ENCODE measurements around the gene ABI1. TPM values are rescaled to one million over a fixed set of nuclear protein-coding genes. Genes with fewer than 3 reads are reported as not detected.

Gene ABI1
- total and polyA plus RNA-seq, 7 donors, result 13.9 to 33.8 (median 29.7) TPM

GRCh38 chr10:26841733-26842317 lies 18.9 kb downstream of the ABI1 start:
- no peaks in the 10 kb centered on the region for H3K27me3 ChIP-seq (ENCODE audit: insufficient read depth in 3 of 3, low read length in 2 of 3)
- no peak for ATAC-seq
- intact Hi-C loops (cut with DNase I), result no loop called here
- 65 to 99% (median 91%) methylated on average over 3 of the region's 3 CpGs for WGBS, 3 donors
- no peaks in the 10 kb centered on the region for H3K9me3 ChIP-seq
- no peaks in the 10 kb centered on the region for H3K36me3 ChIP-seq (ENCODE audit: insufficient read depth in 1 of 2, low read depth in 1 of 2)
- H3K27ac ChIP-seq, result no peak overlapping the region
- H3K4me1 ChIP-seq, result peaks cover 31% of the 10 kb centered on the region
- TF ChIP-seq, protein P1, sequence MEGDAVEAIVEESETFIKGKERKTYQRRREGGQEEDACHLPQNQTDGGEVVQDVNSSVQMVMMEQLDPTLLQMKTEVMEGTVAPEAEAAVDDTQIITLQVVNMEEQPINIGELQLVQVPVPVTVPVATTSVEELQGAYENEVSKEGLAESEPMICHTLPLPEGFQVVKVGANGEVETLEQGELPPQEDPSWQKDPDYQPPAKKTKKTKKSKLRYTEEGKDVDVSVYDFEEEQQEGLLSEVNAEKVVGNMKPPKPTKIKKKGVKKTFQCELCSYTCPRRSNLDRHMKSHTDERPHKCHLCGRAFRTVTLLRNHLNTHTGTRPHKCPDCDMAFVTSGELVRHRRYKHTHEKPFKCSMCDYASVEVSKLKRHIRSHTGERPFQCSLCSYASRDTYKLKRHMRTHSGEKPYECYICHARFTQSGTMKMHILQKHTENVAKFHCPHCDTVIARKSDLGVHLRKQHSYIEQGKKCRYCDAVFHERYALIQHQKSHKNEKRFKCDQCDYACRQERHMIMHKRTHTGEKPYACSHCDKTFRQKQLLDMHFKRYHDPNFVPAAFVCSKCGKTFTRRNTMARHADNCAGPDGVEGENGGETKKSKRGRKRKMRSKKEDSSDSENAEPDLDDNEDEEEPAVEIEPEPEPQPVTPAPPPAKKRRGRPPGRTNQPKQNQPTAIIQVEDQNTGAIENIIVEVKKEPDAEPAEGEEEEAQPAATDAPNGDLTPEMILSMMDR (IDR thresholded peaks at IDR 0.05), result no peak
- no peak for DNase-seq
- no peak overlapping the region for H3K4me3 ChIP-seq

DNA sequence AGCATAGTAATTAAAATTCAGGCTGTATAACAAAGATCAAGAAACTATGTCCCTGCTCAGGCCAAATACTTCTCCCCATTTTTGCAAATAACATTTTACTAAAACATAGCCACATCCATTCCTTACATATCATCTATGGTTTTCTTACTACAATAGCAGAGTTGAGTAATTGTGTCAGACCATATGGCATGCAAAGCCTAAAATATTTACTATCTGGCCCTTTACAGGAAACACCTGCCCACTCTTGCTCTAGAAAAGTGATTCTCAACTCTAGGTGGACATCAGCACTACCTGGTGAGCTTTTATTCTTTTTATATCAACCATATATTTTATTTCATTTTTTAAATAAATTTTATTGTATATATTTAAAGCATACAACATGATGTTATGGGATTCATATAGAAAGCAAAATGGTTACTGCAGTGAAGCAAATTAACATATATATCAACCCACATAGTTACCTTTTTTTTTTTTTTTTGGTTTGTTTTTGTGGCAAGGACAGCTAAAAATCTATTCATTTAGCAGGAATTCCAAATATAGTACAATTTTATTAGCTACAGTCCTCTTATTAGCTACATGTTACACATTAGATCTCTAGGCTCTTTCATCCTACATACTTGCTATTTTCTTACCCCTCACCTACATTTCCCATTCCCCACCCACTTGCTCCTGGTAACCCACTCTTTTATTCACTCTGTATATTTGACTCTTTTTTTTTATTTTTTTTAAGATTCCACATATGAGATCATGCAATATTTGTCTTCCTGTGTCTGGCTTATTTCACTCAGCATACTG lies 19.6 kb downstream of the ABI1 start:
- Histone ChIP-seq H3K4me1 (peaks cover 31% of the 10 kb centered on the region), H3K36me3 (ENCODE audit: insufficient read depth in 1 of 2, low read depth in 1 of 2) (no peaks in the 10 kb centered on the region), H3K9me3 (no peaks in the 10 kb centered on the region), H3K27me3 (ENCODE audit: insufficient read depth in 3 of 3, low read length in 2 of 3) (no peaks in the 10 kb centered on the region), H3K27ac (no peak overlapping the region), H3K4me3 (no peak overlapping the region)
- DNase-seq (no peak), ATAC-seq (no peak)
- intact Hi-C loops (cut with DNase I), result no loop called here
- TF ChIP-seq, protein P1 (IDR thresholded peaks at IDR 0.05), result no peak

DNA sequence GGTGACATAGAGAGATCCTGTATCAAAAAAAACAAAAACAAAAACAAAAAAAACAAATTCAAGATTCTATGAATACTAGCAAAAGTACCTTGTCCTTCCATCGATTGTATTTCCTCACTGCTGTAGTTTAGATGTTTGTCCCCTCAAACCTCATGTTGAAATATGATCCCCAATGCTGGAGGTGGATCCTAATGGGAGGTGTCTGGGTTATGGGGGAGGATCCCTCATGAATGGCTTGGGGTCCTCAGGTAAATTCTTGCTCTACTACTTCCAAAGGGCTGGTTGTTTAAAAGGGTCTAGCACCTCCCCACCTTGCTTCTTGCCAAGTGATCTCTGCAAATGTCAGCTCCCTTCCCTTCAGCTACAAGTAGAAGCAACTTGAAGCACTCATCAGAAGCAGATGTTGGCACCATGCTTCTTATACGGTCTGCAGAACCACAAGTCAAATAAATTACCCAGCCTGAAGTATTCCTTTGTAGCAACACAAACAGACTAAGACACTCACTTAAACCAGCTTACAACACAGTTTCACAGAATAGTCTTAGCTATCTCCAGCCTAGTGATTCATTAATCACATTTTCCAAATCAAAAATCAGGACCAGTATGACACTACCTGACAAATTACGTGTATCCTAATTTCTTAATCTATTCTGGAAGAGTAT lies 20.7 kb downstream of the ABI1 start:
- H3K36me3 ChIP-seq (ENCODE audit: insufficient read depth in 1 of 2, low read depth in 1 of 2), result no peaks in the 10 kb centered on the region
- no peak overlapping the region for H3K27ac ChIP-seq
- H3K27me3 ChIP-seq (ENCODE audit: insufficient read depth in 3 of 3, low read length in 2 of 3), result no peaks in the 10 kb centered on the region
- intact Hi-C loops (cut with DNase I), result no loop called here
- ATAC-seq (peak in 2 of 4 donors; percentile 38 to 40), DNase-seq (no peak)
- H3K4me1 ChIP-seq, result peaks cover 31% of the 10 kb centered on the region
- 53 to 67% (median 54%) methylated on average over 3 of the region's 3 CpGs for WGBS, 3 donors
- TF ChIP-seq, protein P1 (IDR thresholded peaks at IDR 0.05), result no peak
- H3K9me3 ChIP-seq, result no peaks in the 10 kb centered on the region
- H3K4me3 ChIP-seq, result no peak overlapping the region

DNA sequence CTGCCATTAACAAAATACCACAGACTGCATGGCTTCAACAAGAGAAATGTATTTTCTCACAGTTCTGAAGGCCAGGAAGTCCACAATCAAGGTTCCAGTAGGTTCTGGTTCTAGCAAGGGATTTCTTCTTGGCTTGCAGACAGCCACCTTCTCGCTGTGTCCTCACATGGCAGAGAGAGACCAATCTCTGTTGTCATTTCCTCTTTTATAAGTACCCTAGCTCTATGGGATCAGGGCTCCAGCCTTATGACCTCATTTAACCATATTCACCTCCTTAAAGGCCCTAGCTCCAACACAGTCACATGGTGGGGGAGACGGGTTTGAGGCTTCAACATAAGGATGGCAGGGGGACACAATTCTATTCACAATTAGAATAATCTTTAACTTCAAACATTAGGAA lies 23.6 kb downstream of the ABI1 start:
- DNase-seq (no peak), ATAC-seq (no peak)
- intact Hi-C loops (cut with DNase I), result no loop called here
- Histone ChIP-seq H3K4me1 (peaks cover 23% of the 10 kb centered on the region), H3K36me3 (ENCODE audit: insufficient read depth in 1 of 2, low read depth in 1 of 2) (no peaks in the 10 kb centered on the region), H3K9me3 (no peaks in the 10 kb centered on the region), H3K27ac (no peak overlapping the region), H3K4me3 (no peak overlapping the region), H3K27me3 (ENCODE audit: insufficient read depth in 3 of 3, low read length in 2 of 3) (no peaks in the 10 kb centered on the region)
- WGBS, 3 donors, result 46 to 85% (median 75%) methylated on average over 2 of the region's 2 CpGs
- TF ChIP-seq, protein P1 (IDR thresholded peaks at IDR 0.05), result no peak
